Sciatic nerve (tissue), 2 donors: ENCODE measurements around the gene TMEM198. TPM values are rescaled to one million over a fixed set of nuclear protein-coding genes. Genes with fewer than 3 reads are reported as not detected.
A peak's percentile ranks its signal among the peaks of the same experiment; 100 is the strongest.

Experiments
- ATAC-seq: fragments of 200-7000 bp; cut with Tn5 transposase; one replicate; pipeline ENCODE4 v1.9.1; 2020; ENCODE audit warnings: mild to moderate bottlenecking, moderate library complexity
- DNase-seq: peaks from one replicate; pipeline ENCODE4 v3.0.0-alpha.2; 2020; ENCODE audit warnings: low spot score
- intact Hi-C: fragments of 100-400 bp; cut with DNase I; formaldehyde crosslinking; loops from one replicate; pipeline ENCODE4 v1.14.2; 2022
- total RNA-seq: library from RNA; stranded (reverse); fragmentation: NEBNext Ultra II Directional; extraction: Animal tissue kit (Norgen Biotek cat#: 25700); gene quantifications from one replicate; pipeline ENCODE4 v1.2.1, GENCODE V29; 2021
- donor health status: DM: no; HTN: no; CAD: no.
- donor health status: DM: no; HTN: no; CAD: no.

The TMEM198 gene
- total RNA-seq, 1 donor from 2014 or later: 2.1 TPM

DNA sequence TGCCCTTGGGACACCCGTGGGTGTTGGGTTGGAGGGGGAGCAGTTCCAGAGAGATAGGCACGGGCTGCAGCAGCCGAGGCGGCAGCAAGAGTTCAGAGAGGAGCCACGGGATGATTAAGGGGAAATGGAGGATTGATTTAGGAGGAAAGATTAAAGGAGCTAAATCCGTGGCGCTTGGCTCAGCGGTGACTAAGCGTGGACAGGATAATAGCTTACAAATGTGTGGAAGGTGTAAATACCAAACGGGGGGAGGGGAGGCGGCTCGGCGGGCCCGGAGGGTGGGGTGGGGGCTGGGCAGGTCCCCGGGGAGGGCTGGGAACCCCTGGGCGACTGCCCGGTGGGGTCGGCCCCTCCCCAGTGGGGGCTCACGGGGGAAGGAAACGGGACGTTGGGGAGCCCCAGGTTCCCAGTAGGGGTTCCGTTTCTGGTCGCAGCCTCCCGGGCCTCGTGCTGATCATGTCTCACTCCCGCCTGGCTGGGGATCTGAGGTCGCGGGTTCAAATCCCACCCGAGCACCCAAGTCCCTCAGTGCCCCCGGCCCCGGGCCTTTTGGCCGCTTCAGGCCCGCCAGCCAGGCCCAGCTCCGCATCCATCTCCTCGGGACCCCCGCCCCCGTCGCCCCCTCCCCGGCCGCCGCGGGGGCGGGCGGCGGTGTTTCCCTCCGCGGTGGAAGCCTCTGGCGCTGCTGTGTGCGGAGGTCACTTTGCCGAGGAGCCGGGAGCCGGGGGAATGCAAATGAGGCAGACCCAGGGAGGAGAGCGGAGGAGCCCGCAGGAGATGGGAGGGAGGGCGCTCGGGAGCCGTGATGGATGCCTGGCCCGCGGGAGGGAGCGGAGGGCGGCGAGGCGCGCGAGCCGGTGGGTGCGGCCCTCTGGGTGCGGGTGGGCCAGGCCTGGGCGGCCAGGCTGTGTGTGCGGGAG is 21.5 kb upstream of the TMEM198 start:
- no peak for DNase-seq
- intact Hi-C loops: no loop called here

DNA sequence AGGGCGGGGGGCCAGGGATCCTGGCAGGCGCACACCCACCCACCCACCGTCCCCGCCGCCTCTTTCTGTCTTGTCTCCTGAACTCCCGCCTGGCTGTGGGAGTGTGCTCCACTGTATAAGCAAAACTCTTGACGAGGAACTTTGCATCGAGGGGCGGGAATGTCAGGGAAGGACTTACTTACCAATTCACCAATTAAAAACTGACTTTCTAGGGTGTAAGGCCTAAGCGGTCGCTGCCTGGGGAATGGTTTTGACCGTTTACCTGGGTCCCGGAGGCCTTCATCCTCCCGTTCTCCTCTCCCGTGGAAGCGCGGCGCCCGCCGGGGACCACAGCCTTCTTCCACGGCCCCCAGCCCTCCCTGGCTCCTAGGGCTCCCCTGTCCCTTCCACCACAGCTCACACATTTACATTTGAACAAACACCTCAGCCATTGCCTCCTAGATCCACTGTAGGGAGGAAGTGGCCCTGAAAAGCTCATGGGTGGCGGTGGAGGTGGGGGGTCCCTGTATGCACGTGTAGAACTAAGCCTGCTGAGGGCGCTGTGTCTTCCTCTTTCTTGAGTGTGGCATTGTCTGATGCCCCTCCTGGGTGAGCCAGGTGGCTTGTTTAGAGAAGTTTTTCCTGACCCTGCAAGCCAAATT is 20.7 kb upstream of the TMEM198 start:
- ATAC-seq: no peak
- DNase-seq: no peak
- intact Hi-C loops: no loop called here

More for the DNA sequence above, 21.5 kb upstream of the TMEM198 start:
- ATAC-seq: peak; percentile 23

DNA sequence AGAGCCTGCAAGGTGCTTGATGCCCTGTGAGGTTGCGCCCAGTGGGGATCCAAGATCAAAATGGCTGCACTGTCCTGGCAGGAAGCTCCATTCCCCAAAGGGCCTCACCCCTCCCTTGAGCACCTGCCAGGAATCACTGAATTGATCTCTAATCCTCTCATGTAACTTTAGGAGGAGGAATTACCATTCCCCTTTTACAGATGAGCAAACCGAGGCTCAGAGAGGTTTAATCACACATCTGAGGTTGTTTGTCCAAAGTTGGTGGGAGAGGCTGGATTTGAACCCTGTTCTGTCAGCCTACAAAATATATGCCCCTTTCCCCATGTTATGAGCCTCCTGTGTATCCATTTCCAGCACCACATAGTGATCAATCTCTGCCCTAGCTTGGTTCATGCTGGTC is 19.0 kb upstream of the TMEM198 start:
- intact Hi-C loops: no loop called here

DNA sequence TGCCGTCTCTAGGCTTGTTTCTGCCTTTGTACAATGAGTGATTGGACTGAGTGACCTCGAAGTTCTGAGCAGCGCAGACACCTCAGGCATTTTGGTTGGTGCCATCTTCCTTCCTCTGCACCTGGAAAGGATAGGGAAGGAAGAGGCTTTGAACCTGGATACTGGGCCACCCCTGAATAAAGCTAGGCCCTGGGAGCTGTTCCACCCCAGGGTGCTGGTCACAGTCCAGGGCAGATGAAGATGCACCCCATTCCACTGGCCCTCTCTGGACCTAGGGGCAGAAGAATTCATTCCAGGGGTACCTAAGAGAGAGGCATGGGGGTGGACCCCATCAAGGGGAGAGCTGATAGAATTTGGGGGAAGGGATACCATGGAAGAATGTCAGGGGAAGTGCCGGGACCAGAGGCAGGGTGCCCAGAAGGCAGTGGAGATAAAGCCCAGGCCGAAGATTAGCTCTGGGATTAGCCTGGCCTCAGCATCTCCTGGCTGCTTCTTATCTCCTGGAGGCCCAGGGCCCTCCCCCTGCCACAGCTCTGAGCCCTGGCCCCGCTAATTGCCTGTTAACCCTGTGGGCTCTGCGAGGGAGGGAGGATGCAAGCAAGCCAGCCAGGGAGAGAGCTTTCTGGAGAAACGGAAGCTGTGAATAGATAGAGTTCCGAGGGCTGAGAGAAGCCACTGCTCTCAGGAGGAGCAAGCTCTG is 18.1 kb upstream of the TMEM198 start:
- DNase-seq: no peak
- intact Hi-C loops: no loop called here
- ATAC-seq: no peak

More for the DNA sequence above, 19.0 kb upstream of the TMEM198 start:
- DNase-seq (no peak), ATAC-seq (no peak)

DNA sequence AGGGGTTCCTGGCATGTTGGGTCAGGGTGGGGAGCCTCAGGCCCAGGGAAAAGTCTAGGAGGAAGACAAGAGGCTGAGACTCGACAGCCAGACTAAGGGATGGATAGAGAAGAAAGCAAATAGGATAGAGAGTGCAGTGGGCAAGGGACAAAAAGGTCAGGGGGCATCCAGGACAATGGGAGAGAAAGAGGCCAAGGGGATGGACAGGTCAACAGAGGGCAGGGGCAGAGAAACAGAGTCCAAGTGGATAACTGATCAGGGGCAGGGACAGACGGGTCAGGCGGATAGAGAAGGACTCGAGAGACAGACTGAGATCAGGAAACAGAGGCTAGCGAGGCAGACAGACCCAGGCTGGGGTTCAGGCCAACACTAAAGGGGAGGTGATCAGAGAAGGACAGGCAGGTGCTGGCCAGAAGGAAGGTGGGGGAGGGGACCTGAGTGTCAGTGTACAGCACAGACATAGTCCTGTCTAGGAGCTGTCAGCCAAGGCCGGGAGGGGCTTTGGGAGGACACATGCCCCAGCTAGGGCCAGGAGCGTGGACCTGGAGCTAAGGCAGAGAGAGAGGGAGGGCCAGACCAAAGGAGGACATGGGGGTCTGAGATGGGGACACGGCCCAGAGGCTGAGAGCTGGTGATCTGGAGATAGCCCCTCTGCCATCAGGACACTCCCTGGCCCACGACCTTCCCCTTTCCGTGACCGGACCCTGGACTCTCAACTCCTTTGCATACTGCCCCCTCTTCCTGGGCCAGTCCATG is 17.3 kb upstream of the TMEM198 start:
- intact Hi-C loops: no loop called here
- ATAC-seq (no peak), DNase-seq (no peak)

DNA sequence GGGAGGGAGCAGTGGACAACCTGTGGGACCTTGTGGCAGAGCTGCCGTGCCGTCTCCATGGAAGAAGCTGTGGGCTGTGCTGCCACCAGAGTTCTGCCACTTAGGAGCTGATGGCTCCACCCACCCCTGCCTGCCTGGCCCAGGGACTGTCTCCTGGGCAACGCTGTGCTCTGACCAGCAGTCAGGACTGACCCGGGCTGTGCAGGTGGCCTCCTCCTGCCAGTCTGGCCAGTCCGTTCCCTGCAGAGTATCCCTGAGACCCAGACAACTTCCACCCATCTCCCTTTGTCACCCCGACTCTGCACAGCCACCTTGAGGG is 16.8 kb upstream of the TMEM198 start:
- DNase-seq (no peak), ATAC-seq (no peak)
- intact Hi-C loops: no loop called here

DNA sequence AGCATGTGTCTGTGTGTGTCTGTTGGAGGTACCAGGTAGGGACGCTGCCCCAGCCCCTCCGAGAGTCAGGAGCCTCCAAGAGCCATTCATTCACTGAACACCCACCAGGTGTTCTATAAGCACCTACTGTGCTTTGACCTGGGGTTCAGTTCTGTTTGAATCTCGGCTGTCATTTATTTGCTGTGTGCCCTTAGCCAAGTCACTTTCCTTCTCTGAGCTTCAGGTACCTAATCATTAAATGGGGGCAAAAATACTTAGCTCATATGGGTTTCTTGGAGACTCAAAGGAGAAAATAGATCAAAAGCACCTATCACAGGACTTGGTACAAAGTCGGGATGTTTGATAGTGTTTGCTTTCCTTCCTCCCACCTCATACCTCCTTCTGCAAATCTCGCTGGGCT is 16.4 kb upstream of the TMEM198 start:
- ATAC-seq: no peak
- DNase-seq: no peak
- intact Hi-C loops: no loop called here

DNA sequence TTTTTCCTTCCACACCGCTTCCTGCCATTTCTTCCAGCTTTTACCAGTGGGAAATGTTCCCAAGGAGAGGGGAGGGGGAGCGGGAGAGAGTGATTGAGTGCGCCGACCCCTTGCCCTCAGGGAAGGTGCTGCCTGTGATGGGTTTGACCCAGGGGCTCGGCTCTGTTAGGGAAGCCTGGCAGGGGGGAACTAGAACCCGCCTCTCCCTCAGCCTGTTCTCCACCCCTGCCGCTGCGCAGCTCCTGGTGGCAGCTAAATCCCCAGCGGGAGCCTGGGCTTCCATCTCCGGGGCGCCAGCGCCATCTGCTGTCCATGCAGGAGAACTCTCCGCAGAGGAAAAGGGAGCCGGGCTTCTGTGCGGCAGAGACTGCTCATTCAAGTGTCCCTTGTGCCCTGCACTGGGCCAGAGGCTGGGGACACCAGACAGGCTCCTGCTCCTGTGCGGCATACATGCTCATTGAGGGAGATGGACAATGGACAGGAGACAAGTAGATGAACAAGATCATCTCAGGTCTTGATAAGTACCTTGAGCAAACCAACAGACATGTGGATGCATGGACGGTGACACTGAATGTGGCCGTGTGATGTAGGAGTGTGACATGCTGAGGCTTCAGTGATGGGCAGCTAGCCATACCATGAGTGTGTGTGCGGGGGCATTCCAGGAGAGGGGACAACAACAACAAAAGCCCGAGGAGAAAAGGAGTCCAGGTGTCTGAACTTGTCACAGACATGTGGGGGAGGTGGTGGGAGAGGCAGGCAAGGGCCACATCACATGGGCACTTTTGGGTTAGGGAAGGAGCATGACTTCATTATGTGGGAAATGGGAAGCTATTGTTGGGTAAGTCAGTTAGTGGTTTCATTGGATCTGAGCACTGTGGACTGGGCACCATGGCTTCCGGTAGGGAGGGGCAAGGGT is 13.5 kb upstream of the TMEM198 start:
- DNase-seq (peak; percentile 94), ATAC-seq (peak; percentile 94)
- intact Hi-C loops: loop anchor here (5.0 kb wide), 1 partner anchor 128 kb away; no protein-coding TSS in a partner anchor

DNA sequence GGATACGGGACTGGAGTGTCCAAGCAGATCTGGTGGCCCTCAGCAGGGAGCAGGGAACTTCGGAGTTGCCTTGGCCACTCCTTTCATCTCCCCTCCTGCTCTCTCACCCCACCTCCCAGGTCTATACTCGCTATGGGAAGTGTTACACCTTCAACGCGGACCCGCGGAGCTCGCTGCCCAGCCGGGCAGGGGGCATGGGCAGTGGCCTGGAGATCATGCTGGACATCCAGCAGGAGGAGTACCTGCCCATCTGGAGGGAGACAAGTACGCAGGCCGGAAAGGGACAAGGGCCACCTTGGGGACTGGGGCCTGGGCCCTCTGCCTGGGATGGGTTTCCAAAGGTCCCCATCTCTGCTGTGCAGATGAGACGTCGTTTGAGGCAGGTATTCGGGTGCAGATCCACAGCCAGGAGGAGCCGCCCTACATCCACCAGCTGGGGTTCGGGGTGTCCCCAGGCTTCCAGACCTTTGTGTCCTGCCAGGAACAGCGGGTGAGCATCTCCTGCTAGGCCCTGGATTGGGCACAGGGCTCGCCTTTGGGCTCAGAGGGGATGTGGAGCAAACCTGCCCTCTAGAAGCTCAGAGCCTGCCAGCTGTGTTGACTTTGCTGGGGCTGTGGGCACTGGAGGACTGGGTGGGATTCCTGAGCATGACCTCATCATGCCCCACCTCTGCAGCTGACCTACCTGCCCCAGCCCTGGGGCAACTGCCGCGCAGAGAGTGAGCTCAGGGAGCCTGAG is 12.0 kb upstream of the TMEM198 start:
- DNase-seq: no peak
- intact Hi-C loops: loop anchor here (5.0 kb wide), 1 partner anchor 130 kb away; no protein-coding TSS in a partner anchor
- no peak for ATAC-seq

DNA sequence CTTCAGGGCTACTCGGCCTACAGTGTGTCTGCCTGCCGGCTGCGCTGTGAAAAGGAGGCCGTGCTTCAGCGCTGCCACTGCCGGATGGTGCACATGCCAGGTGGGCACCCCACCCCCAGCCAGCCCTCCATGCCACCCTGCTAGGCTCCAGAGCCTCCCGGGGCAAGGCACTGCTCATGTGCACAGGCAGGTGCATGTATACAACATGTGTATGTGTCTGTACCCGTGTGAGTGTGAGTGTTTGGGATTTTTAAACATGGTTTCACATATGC is 11.5 kb upstream of the TMEM198 start:
- intact Hi-C loops: loop anchor here (5.0 kb wide), 1 partner anchor 130 kb away; no protein-coding TSS in a partner anchor
- no peak for DNase-seq
- no peak for ATAC-seq

DNA sequence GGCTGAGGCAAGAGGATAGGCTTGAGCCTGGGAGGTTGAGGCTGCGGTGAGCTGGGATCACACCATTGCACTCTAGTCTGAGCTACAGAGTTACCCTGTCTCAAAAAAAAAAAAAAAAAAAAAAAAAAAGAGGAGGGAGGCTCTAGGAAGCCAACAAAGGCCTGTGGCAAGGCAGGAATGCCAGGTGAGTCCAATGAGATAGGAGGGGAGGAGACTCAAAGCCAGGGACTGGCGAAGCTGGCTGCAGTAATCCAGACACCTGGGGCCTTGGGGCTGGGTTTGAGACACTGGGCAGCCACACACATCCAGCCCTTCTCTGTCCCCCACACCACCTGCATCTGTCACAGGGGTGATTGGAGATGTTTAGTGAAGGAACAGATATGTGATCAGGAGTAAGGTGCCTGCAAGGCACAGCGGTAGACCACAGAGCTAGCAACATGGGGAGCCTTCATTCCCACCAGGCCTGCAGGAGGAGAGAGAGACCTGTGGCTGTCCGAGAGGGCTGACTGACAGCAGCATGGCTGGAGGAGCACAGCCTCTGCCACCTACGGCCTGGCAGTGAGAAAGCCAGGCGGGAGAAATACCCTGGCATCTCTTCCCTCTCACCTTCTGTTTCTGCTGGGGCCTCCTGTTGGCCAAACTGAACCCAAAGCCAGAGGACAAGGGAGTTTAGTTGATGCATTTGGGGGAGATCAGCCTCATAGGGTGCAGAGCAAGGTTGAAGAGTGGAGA is 9.7 kb upstream of the TMEM198 start:
- DNase-seq: no peak
- intact Hi-C loops: loop anchor here (5.0 kb wide), 1 partner anchor 132 kb away; no protein-coding TSS in a partner anchor

DNA sequence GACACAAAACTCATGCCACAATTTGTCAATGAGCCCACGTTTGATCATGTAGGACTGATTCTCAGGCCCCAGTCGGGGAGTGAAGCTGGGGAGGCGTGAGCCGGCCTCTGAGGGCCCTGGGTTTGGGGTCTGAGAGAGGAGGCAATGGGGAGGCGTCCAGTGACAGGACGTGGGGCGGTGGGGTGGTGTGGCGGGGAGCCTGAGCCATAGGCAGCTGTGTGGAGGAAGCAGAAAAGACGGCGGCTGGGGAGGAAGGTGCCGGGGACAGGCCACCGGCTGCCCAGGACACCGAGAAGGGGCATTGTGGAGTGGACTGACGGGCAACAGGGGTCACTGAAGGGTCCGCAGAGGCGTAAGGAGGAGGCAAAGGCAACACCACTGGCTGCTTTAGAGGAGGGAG is 7.4 kb upstream of the TMEM198 start:
- ATAC-seq (no peak), DNase-seq (no peak)
- intact Hi-C loops: no loop called here

More for the DNA sequence above, 9.7 kb upstream of the TMEM198 start:
- ATAC-seq: no peak

DNA sequence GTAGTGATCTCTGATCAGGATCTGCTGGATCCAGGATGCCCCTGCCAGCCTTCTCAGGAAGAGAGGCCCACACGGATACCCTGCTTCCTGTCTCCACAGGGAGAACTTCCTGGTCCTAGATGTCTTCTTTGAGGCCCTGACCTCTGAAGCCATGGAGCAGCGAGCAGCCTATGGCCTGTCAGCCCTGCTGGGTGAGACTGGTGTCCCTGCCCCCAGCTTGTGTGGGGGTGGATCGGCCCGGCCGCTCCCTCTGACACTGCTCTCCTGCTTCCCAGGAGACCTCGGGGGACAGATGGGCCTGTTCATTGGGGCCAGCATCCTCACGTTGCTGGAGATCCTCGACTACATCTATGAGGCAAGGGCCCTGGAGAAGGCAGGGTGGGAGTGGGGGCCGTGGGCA is 6.9 kb upstream of the TMEM198 start:
- intact Hi-C loops: no loop called here
- no peak for DNase-seq
- no peak for ATAC-seq

DNA sequence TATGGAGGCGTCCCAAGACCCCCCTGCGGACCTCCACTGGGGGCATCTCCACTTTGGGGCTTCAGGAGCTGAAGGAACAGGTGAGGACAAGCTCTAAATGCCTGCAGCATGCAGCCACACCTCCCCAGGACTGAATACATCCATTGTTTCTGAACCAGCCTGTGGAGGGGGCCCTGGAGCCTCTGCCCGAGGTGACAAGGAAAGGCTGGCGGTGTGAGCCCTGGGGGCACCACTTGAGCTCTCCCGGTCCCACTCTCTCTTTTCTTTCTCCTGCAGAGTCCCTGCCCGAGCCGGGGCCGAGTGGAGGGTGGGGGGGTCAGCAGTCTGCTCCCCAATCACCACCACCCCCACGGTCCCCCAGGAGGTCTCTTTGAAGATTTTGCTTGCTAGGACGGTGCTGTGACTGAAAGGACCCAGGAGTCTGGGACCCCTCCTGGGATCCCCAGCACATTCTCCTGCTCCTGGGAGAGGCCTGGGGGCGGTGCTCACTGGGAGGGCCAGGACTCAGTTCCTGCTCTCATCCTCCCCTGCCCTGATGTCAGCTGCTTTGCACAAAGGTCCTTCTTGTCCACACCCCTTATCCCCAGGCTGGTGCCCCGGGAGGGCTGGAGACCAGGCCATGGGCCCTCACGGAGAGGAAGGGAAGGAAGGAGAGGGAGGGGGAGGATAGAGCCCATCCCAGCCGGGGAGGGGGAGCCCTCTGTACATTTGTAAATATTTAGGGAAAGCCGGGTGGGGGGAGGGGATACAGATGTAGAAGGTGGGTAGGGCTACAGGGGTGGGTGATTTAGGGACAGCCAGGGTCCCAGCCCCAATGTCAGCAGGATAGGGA is 6.0 kb upstream of the TMEM198 start:
- ATAC-seq (peak; percentile 3), DNase-seq (no peak)
- intact Hi-C loops: no loop called here

DNA sequence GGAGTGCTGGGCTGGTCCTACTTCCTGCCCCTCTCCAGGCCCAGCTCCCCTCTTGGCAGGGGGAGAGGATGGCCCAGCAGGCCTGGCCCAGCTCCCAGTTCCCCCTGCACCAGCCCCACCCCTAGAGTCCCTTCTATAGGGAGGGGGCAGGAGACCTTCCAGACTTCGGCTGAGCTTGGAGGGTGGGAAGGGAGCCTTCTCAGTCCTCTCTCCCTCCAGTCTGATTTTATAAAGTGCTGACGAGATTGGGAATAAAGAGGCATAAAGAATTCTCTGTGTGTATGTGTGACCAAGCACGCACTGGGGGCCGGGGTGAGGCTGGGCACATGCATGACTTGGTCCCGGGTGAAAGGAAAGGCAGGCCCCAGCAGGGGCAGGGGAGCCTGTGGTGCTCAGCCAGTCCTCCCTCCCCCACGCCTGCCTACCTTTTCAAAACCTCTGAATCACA is 5.3 kb upstream of the TMEM198 start:
- ATAC-seq (peak; percentile 6), DNase-seq (no peak)
- intact Hi-C loops: no loop called here
